Loucy (cell line): ENCODE results near the gene OSBPL9.

Source experiments
- H2AFZ ChIP-seq: fragments of 200-600 bp; sonication (generic); 2 replicates; pipeline ENCODE4 v1.6.0; 2016; ENCODE audit warnings: antibody characterized with exemption, mild to moderate bottlenecking, low read length, moderate library complexity
- H3F3A ChIP-seq: fragments of 200-600 bp; 2 replicates; pipeline ENCODE4 v1.6.0; 2016; ENCODE audit warnings: antibody characterized with exemption, low read depth, mild to moderate bottlenecking
- H3K27me3 ChIP-seq: fragments of 200-600 bp; sonication (generic); 2 replicates; pipeline ENCODE4 v1.6.1; 2014; ENCODE audit warnings: low read length, mild to moderate bottlenecking; ENCODE audit not compliant: insufficient read depth, poor library complexity, severe bottlenecking
- H3K36me3 ChIP-seq: fragments of 200-600 bp; sonication (generic); 2 replicates; pipeline ENCODE4 v1.6.1; 2016; ENCODE audit warnings: low read length; ENCODE audit not compliant: insufficient read depth
- H3K4me1 ChIP-seq: fragments of 200-600 bp; sonication (generic); 2 replicates; pipeline ENCODE4 v1.5.1; 2014; ENCODE audit warnings: low read length, mild to moderate bottlenecking; ENCODE audit not compliant: insufficient read depth, poor library complexity, severe bottlenecking
- H3K4me2 ChIP-seq: fragments of 200-600 bp; sonication (generic); 2 replicates; pipeline ENCODE4 v1.6.0; 2014; ENCODE audit warnings: antibody characterized with exemption, low read length, low read depth, mild to moderate bottlenecking; ENCODE audit not compliant: poor library complexity, severe bottlenecking
- H3K4me3 ChIP-seq: fragments of 200-600 bp; sonication (generic); 2 replicates; pipeline ENCODE4 v1.5.1; 2014; ENCODE audit warnings: low read length, mild to moderate bottlenecking, mixed read lengths; ENCODE audit not compliant: poor library complexity, severe bottlenecking
- H3K79me2 ChIP-seq: fragments of 200-600 bp; sonication (generic); 2 replicates; pipeline ENCODE4 v1.6.1; 2014; ENCODE audit warnings: low read length; ENCODE audit not compliant: insufficient read depth
- H3K9ac ChIP-seq: fragments of 200-600 bp; sonication (generic); 2 replicates; pipeline ENCODE4 v1.6.0; 2014; ENCODE audit warnings: mild to moderate bottlenecking, low read depth, low read length, moderate library complexity; ENCODE audit not compliant: poor library complexity, severe bottlenecking
- H3K9me2 ChIP-seq: fragments of 200-600 bp; sonication (generic); replicated peaks from 2 replicates; pipeline ENCODE4 v1.6.1; 2016; ENCODE audit warnings: low read depth, low read length, mixed read lengths
- H3K9me3 ChIP-seq: fragments of 200-600 bp; sonication (generic); 2 replicates; pipeline ENCODE4 v1.6.1; 2014; ENCODE audit warnings: mild to moderate bottlenecking, antibody characterized with exemption, low read length, low read depth; ENCODE audit not compliant: insufficient read depth
- H4K20me1 ChIP-seq: fragments of 200-600 bp; sonication (generic); 2 replicates; pipeline ENCODE4 v1.6.0; 2014; ENCODE audit warnings: antibody characterized with exemption, low read length, mild to moderate bottlenecking; ENCODE audit not compliant: insufficient read depth, poor library complexity, severe bottlenecking
- EZH2phosphoT487 ChIP-seq: fragments of 200-600 bp; IDR thresholded peaks from 2 replicates; pipeline ENCODE4 v1.6.1; 2018; ENCODE audit warnings: antibody characterized with exemption, mild to moderate bottlenecking, moderate library complexity, borderline replicate concordance
- TF ChIP-seq, protein P1 (sequence below): fragments of 200-600 bp; sonication (generic); conservative IDR thresholded peaks from 2 replicates; pipeline ENCODE4 v1.5.1; 2014; ENCODE audit warnings: mild to moderate bottlenecking, antibody characterized with exemption, low read length

Gene OSBPL9

GRCh38 chr1:51788938-51789337, 172.0 kb downstream of the OSBPL9 start:
- Histone ChIP-seq H3F3A (no peaks in the 10 kb centered on the region), H3K27me3 (no peaks in the 10 kb centered on the region), H3K4me3 (no peak overlapping the region), H2AFZ (no peak overlapping the region), H4K20me1 (no peaks in the 10 kb centered on the region), H3K36me3 (peaks cover 95% of the 10 kb centered on the region), H3K4me1 (peaks cover 4% of the 10 kb centered on the region), H3K9me2 (no peaks in the 10 kb centered on the region), H3K4me2 (no peak overlapping the region), H3K9me3 (no peaks in the 10 kb centered on the region), H3K79me2 (no peaks in the 10 kb centered on the region), H3K9ac (no peak overlapping the region)
- TF ChIP-seq, protein P1, sequence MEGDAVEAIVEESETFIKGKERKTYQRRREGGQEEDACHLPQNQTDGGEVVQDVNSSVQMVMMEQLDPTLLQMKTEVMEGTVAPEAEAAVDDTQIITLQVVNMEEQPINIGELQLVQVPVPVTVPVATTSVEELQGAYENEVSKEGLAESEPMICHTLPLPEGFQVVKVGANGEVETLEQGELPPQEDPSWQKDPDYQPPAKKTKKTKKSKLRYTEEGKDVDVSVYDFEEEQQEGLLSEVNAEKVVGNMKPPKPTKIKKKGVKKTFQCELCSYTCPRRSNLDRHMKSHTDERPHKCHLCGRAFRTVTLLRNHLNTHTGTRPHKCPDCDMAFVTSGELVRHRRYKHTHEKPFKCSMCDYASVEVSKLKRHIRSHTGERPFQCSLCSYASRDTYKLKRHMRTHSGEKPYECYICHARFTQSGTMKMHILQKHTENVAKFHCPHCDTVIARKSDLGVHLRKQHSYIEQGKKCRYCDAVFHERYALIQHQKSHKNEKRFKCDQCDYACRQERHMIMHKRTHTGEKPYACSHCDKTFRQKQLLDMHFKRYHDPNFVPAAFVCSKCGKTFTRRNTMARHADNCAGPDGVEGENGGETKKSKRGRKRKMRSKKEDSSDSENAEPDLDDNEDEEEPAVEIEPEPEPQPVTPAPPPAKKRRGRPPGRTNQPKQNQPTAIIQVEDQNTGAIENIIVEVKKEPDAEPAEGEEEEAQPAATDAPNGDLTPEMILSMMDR = no peak
- TF ChIP-seq EZH2phosphoT487 = no peak

- H3K79me2 ChIP-seq = no peaks in the 10 kb centered on the region
- peaks cover 95% of the 10 kb centered on the region for H3K36me3 ChIP-seq
- no peaks in the 10 kb centered on the region for H3K9me3 ChIP-seq
- H3F3A ChIP-seq = no peaks in the 10 kb centered on the region
- H3K4me1 ChIP-seq = peaks cover 4% of the 10 kb centered on the region
- no peak overlapping the region for H3K9ac ChIP-seq
- H3K27me3 ChIP-seq = no peaks in the 10 kb centered on the region
- no peak overlapping the region for H3K4me3 ChIP-seq
- no peaks in the 10 kb centered on the region for H4K20me1 ChIP-seq
- no peak overlapping the region for H2AFZ ChIP-seq
- TF ChIP-seq EZH2phosphoT487 = no peak
- TF ChIP-seq, protein P1 = no peak
- no peaks in the 10 kb centered on the region for H3K9me2 ChIP-seq
- H3K4me2 ChIP-seq = no peak overlapping the region
Observed at GRCh38 chr1:51789342-51789741, 172.4 kb downstream of the OSBPL9 start.

DNA sequence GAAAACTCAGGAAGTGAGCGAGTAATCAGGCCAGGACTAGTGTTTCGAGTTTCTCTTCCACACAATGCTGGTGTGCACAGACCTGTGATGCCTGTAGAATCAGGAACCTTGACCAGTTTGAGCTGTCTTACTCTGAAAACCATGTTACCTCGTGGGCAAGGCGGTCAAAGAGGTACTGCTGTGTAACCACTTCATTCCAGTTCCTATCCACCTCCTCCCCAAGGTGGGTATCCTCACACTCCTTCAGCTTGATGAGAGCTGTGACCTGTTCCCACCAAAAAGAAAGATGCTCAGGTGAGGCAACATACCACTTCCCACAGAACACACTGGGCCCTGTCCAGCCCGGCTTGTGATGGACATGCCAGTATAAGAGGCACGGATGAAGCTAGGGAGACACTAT, 173.5 kb downstream of the OSBPL9 start:
- Histone ChIP-seq H3K9me2 (no peaks in the 10 kb centered on the region), H3K79me2 (no peaks in the 10 kb centered on the region), H3K9ac (no peak overlapping the region), H2AFZ (no peak overlapping the region), H3K4me1 (peaks cover 4% of the 10 kb centered on the region), H4K20me1 (no peaks in the 10 kb centered on the region), H3K4me3 (no peak overlapping the region), H3K27me3 (no peaks in the 10 kb centered on the region), H3K4me2 (no peak overlapping the region), H3F3A (no peaks in the 10 kb centered on the region), H3K9me3 (no peaks in the 10 kb centered on the region), H3K36me3 (peaks cover 91% of the 10 kb centered on the region; the same call in 1 of the 2 replicates)
- TF ChIP-seq, protein P1 = no peak
- TF ChIP-seq EZH2phosphoT487 = no peak
